ENCODE data around the gene CHAT.
A peak's percentile ranks its signal among the peaks of the same experiment; 100 is the strongest.

CHAT gene

GRCh38 chr10:49597426-49598163, 16.2 kb upstream of the CHAT start:
- no peak for DNase-seq

- no peak for DNase-seq
Measured at GRCh38 chr10:49598164-49598856, 15.5 kb upstream of the CHAT start.

- DNase-seq = no peak
Measured at GRCh38 chr10:49598986-49599385, 14.9 kb upstream of the CHAT start.

- no peak for DNase-seq
Measured at GRCh38 chr10:49599546-49599945, 14.3 kb upstream of the CHAT start.

- DNase-seq = no peak
Measured at GRCh38 chr10:49600046-49600445, 13.8 kb upstream of the CHAT start.

- DNase-seq = no peak
Measured at GRCh38 chr10:49600781-49601400, 12.9 kb upstream of the CHAT start.

GRCh38 chr10:49601857-49602256, 12.0 kb upstream of the CHAT start:
- DNase-seq = no peak

- no peak for DNase-seq
Measured at GRCh38 chr10:49602380-49603023, 11.3 kb upstream of the CHAT start.

GRCh38 chr10:49605216-49605938, 8.5 kb upstream of the CHAT start:
- no peak for DNase-seq

- DNase-seq = no peak
Measured at GRCh38 chr10:49605939-49606509, 7.8 kb upstream of the CHAT start.

- DNase-seq = peak; percentile 80 to 92 (median 86)
Measured at GRCh38 chr10:49606981-49607535, 6.8 kb upstream of the CHAT start.

GRCh38 chr10:49608166-49609005, 5.5 kb upstream of the CHAT start:
- no peak for DNase-seq

GRCh38 chr10:49609006-49609282, 4.9 kb upstream of the CHAT start:
- no peak for DNase-seq

GRCh38 chr10:49609283-49610113, 4.3 kb upstream of the CHAT start:
- DNase-seq = no peak

GRCh38 chr10:49610114-49610457, 3.8 kb upstream of the CHAT start, which contains the start of gene SLC18A3:
SLC18A3 (plus strand) TSS chr10:49610310; CDS start chr10:49610741, 431 bp downstream.
- no peak for DNase-seq

- DNase-seq = no peak
Measured at GRCh38 chr10:49610458-49611165, 3.2 kb upstream of the CHAT start.

GRCh38 chr10:49611166-49611815, 2.5 kb upstream of the CHAT start:
- DNase-seq = no peak

- DNase-seq = no peak
Measured at GRCh38 chr10:49611816-49612512, 1.9 kb upstream of the CHAT start.

Data from suppressor macrophage (primary cell).